HL-60 (cell line): ENCODE results near the gene LIN52.

Source experiments
- TF ChIP-seq, protein P1 (sequence below): IDR thresholded peaks from one replicate; pipeline ENCODE4 v1.5.1; 2011; ENCODE audit warnings: low read length, control low read depth, inconsistent platforms; ENCODE audit not compliant: insufficient read depth
- TF ChIP-seq, protein P2 (sequence below): IDR thresholded peaks from 2 replicates; pipeline ENCODE4 v1.6.1; 2012; ENCODE audit warnings: low read depth; ENCODE audit not compliant: insufficient replicate concordance

DNA sequence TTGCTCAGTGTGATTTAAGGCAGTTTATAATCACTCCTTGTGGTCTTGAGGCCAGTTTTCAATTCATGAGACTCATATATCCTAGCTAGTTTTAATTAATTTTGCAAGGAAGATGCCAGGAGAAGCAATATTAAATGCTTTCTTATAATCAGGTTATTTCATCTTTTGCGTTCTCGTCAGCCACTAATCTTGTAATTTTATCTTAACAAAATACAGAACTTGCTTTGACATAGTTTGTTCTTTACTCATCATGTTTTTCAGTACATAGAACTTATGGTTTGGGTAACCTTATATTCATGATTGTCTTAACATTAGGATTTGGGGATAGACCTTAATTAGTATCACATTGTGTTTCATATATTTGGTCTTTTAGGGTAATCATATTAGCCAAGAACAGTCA, 76.0 kb downstream of the LIN52 start:
- TF ChIP-seq, protein P1, sequence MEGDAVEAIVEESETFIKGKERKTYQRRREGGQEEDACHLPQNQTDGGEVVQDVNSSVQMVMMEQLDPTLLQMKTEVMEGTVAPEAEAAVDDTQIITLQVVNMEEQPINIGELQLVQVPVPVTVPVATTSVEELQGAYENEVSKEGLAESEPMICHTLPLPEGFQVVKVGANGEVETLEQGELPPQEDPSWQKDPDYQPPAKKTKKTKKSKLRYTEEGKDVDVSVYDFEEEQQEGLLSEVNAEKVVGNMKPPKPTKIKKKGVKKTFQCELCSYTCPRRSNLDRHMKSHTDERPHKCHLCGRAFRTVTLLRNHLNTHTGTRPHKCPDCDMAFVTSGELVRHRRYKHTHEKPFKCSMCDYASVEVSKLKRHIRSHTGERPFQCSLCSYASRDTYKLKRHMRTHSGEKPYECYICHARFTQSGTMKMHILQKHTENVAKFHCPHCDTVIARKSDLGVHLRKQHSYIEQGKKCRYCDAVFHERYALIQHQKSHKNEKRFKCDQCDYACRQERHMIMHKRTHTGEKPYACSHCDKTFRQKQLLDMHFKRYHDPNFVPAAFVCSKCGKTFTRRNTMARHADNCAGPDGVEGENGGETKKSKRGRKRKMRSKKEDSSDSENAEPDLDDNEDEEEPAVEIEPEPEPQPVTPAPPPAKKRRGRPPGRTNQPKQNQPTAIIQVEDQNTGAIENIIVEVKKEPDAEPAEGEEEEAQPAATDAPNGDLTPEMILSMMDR = no peak
- TF ChIP-seq, protein P2, sequence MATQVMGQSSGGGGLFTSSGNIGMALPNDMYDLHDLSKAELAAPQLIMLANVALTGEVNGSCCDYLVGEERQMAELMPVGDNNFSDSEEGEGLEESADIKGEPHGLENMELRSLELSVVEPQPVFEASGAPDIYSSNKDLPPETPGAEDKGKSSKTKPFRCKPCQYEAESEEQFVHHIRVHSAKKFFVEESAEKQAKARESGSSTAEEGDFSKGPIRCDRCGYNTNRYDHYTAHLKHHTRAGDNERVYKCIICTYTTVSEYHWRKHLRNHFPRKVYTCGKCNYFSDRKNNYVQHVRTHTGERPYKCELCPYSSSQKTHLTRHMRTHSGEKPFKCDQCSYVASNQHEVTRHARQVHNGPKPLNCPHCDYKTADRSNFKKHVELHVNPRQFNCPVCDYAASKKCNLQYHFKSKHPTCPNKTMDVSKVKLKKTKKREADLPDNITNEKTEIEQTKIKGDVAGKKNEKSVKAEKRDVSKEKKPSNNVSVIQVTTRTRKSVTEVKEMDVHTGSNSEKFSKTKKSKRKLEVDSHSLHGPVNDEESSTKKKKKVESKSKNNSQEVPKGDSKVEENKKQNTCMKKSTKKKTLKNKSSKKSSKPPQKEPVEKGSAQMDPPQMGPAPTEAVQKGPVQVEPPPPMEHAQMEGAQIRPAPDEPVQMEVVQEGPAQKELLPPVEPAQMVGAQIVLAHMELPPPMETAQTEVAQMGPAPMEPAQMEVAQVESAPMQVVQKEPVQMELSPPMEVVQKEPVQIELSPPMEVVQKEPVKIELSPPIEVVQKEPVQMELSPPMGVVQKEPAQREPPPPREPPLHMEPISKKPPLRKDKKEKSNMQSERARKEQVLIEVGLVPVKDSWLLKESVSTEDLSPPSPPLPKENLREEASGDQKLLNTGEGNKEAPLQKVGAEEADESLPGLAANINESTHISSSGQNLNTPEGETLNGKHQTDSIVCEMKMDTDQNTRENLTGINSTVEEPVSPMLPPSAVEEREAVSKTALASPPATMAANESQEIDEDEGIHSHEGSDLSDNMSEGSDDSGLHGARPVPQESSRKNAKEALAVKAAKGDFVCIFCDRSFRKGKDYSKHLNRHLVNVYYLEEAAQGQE = no peak
